ENCODE results near the gene SCGN.

Gene SCGN

GRCh38 chr6:25682324-25682723, 30.3 kb downstream of the SCGN start:
- H3K27me3 Mint-ChIP-seq (ENCODE audit: low read depth, poor library complexity), result peaks cover 16% of the 10 kb centered on the region
- no peaks in the 10 kb centered on the region for H3K9me3 Mint-ChIP-seq
- H3K36me3 Mint-ChIP-seq (ENCODE audit: low read depth), result no peaks in the 10 kb centered on the region
- no peaks in the 10 kb centered on the region for H3K4me1 Mint-ChIP-seq
- no peak overlapping the region for H3K27ac Mint-ChIP-seq
- DNase-seq, result no peak
- H3K4me3 Mint-ChIP-seq, result no peak overlapping the region
- TF ChIP-seq CTCF (IDR thresholded peaks at IDR 0.05), result no peak

GRCh38 chr6:25684565-25684964, 32.5 kb downstream of the SCGN start:
- Mint-ChIP-seq H3K9me3 (no peaks in the 10 kb centered on the region), H3K27ac (no peak overlapping the region), H3K27me3 (ENCODE audit: low read depth, poor library complexity) (peaks cover 6% of the 10 kb centered on the region), H3K4me1 (no peaks in the 10 kb centered on the region), H3K36me3 (ENCODE audit: low read depth) (no peaks in the 10 kb centered on the region), H3K4me3 (no peak overlapping the region)
- DNase-seq, result no peak
- TF ChIP-seq CTCF (IDR thresholded peaks at IDR 0.05), result no peak

- Mint-ChIP-seq H3K27me3 (ENCODE audit: low read depth, poor library complexity) (peaks cover 4% of the 10 kb centered on the region), H3K4me1 (no peaks in the 10 kb centered on the region), H3K27ac (no peak overlapping the region), H3K36me3 (ENCODE audit: low read depth) (no peaks in the 10 kb centered on the region), H3K9me3 (no peaks in the 10 kb centered on the region), H3K4me3 (no peak overlapping the region)
- no peak for DNase-seq
- TF ChIP-seq CTCF (IDR thresholded peaks at IDR 0.05), result no peak
Measured at GRCh38 chr6:25685251-25685650, 33.2 kb downstream of the SCGN start.

GRCh38 chr6:25685896-25686295, 33.9 kb downstream of the SCGN start:
- H3K4me3 Mint-ChIP-seq, result no peak overlapping the region
- peaks cover 4% of the 10 kb centered on the region for H3K27me3 Mint-ChIP-seq (ENCODE audit: low read depth, poor library complexity)
- H3K4me1 Mint-ChIP-seq, result no peaks in the 10 kb centered on the region
- H3K36me3 Mint-ChIP-seq (ENCODE audit: low read depth), result no peaks in the 10 kb centered on the region
- DNase-seq, result no peak
- TF ChIP-seq CTCF (IDR thresholded peaks at IDR 0.05), result no peak
- H3K9me3 Mint-ChIP-seq, result no peaks in the 10 kb centered on the region
- H3K27ac Mint-ChIP-seq, result no peak overlapping the region

GRCh38 chr6:25686856-25687255, 34.8 kb downstream of the SCGN start:
- DNase-seq, result no peak
- no peak overlapping the region for H3K27ac Mint-ChIP-seq
- TF ChIP-seq CTCF (IDR thresholded peaks at IDR 0.05), result no peak
- H3K27me3 Mint-ChIP-seq (ENCODE audit: low read depth, poor library complexity), result peaks cover 4% of the 10 kb centered on the region
- H3K4me3 Mint-ChIP-seq, result no peak overlapping the region
- no peaks in the 10 kb centered on the region for H3K4me1 Mint-ChIP-seq
- H3K9me3 Mint-ChIP-seq, result no peaks in the 10 kb centered on the region
- H3K36me3 Mint-ChIP-seq (ENCODE audit: low read depth), result no peaks in the 10 kb centered on the region

- no peaks in the 10 kb centered on the region for H3K27me3 Mint-ChIP-seq (ENCODE audit: low read depth, poor library complexity)
- H3K9me3 Mint-ChIP-seq, result no peaks in the 10 kb centered on the region
- DNase-seq, result no peak
- no peaks in the 10 kb centered on the region for H3K36me3 Mint-ChIP-seq (ENCODE audit: low read depth)
- no peaks in the 10 kb centered on the region for H3K4me1 Mint-ChIP-seq
- H3K4me3 Mint-ChIP-seq, result no peak overlapping the region
- TF ChIP-seq CTCF (IDR thresholded peaks at IDR 0.05), result no peak
- H3K27ac Mint-ChIP-seq, result no peak overlapping the region
Measured at GRCh38 chr6:25689966-25690365, 38.0 kb downstream of the SCGN start.

All from nephron progenitor cell (in vitro differentiated cells).